Astrocyte of the spinal cord (primary cell): ENCODE data around the gene ASTN2.

Experiments
- DNase-seq: peaks from one replicate; pipeline ENCODE4 v3.0.0; 2011; ENCODE audit warnings: low read depth, low spot score
- H3K4me3 ChIP-seq: 2 replicates; pipeline ENCODE4 v1.5.1; 2011; ENCODE audit warnings: low read depth, mild to moderate bottlenecking, low read length, moderate library complexity
- in situ Hi-C: cut with HindIII; loops from 2 replicates; pipeline ENCODE4 v1.10.0; 2017; ENCODE audit warnings: low sequenced_read_pairs
- TF ChIP-seq, protein P1 (sequence below): IDR thresholded peaks from 2 replicates; pipeline ENCODE4 v1.5.1; 2012; ENCODE audit warnings: low read depth, mild to moderate bottlenecking, low read length, inconsistent platforms

ASTN2 gene

DNA sequence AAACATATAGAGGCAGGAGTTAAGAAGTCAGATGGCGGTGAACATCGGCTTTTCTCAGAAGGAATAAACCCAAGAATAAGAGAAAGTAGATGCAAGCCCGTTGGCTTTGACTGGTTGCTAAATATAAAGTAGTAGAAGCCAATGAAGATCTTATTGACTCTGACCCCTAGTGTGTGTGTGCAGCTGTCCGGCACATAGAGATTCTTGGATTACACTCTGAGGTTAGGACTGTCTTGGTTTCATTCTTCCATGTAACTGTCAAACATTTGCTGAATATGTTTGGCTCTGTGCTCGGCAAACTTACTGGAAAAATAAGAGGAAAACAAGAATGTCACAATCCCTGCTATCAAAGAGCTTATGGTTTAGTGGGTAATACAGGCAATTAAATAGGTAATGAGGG is 54.9 kb downstream of the ASTN2 start:
- DNase-seq: no peak
- no peak overlapping the region for H3K4me3 ChIP-seq
- TF ChIP-seq, protein P1, sequence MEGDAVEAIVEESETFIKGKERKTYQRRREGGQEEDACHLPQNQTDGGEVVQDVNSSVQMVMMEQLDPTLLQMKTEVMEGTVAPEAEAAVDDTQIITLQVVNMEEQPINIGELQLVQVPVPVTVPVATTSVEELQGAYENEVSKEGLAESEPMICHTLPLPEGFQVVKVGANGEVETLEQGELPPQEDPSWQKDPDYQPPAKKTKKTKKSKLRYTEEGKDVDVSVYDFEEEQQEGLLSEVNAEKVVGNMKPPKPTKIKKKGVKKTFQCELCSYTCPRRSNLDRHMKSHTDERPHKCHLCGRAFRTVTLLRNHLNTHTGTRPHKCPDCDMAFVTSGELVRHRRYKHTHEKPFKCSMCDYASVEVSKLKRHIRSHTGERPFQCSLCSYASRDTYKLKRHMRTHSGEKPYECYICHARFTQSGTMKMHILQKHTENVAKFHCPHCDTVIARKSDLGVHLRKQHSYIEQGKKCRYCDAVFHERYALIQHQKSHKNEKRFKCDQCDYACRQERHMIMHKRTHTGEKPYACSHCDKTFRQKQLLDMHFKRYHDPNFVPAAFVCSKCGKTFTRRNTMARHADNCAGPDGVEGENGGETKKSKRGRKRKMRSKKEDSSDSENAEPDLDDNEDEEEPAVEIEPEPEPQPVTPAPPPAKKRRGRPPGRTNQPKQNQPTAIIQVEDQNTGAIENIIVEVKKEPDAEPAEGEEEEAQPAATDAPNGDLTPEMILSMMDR: no peak
- in situ Hi-C loops: no loop called here

DNA sequence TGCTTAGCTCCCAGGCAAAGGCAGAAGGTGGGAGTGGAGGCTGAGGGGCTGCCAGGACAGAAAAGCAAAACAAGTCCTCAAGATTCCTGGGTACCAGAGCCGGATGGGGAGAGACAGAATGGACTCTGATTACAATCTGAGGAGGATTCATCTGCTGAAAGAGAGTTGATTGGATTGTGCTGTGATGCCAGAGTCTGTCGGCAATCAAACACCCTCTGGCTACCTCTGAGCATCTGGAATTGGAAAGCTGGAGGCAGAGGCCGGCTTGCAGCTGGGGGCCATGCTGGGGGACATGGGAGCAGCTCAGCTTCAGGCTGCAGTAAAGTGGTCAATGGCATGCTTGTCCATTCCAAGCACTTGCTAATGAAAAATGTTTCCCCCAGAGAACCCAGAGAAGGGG is 59.3 kb downstream of the ASTN2 start:
- H3K4me3 ChIP-seq: no peak overlapping the region
- no peak for DNase-seq
- TF ChIP-seq, protein P1: no peak
- in situ Hi-C loops: no loop called here

DNA sequence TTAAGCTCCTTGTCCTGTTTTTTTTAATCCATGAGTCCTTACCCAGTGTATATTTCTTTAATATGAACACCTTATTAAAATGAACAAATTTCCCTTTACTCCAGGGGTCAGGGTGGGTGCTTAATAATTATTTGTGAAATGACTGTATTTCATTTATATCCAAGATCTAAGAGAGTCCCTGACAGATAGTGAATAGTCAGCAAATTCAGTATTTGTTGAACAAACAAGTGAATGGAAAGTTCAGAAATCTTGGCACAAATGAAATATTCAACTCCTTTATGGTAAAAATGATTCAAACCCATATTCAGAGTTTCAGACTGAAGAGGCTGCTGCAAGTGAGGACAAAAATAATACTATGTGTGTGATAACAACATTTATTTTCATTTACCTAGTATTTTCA is 59.9 kb downstream of the ASTN2 start:
- DNase-seq: no peak
- H3K4me3 ChIP-seq: no peak overlapping the region
- TF ChIP-seq, protein P1: no peak
- in situ Hi-C loops: no loop called here

DNA sequence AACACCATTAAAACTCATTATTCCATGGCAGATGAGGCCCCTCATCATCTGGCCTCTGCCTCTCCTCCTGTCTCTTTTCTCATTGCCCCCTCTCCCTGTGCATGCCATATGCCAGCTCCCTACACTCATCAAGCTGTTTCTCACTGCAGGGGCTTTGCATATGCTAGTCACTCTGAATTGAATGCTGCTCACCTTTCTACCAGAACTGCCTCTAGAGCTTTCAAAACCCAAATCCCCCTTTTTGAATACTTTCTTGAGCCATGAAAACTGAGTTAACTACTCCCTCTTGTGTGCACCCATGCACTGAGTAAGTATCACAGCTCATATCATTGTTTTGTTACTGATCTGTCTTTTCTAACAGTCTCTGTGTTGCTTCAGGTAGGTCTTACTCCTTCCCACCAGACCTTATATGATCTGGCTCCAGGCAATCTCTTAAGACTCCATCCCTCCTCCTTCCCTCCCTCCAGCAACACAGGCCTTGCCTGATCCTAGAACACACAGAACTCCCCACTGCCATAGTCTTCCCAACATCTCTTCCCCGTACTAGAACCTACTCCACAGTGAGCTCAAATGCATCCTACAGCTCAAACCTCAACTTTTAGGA is 60.5 kb downstream of the ASTN2 start:
- TF ChIP-seq, protein P1: no peak
- in situ Hi-C loops: no loop called here

DNA sequence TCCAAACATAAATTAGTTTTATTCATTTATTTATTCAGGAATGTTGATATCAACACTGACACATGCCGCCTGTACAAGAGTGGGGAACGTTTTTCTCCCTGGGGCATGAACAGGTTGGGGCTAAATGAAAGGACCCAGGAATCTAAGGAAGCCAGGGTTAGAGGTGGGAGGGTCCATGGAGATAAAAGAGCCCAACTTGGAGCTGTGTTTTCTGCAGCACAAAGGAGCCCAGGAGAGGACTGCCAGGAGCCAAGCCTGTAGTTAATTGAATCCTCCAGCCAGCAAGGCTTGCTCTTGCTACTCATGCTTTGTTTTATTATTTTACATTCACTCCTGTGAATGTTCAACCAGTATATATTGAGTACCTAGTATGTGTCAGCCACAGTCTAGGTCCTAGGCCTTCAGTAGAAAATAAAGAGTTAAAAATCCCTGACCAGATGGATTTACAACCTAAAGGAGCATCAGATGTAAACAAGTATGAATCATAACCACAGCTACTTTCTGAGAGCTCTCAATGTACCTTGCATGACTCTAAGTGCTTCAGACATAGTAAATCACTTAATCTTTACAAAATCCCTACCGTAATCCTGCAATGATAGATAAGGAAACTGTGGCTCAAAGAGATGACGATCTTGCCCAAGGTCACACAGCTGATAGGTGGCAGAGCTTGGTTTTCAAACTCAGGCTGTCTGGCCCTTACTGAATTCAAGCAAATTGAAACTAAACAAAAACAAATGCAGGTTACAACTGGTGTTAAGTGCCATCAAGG is 69.8 kb downstream of the ASTN2 start:
- TF ChIP-seq, protein P1: no peak
- DNase-seq: no peak
- in situ Hi-C loops: no loop called here
- no peak overlapping the region for H3K4me3 ChIP-seq

More for the DNA sequence above, 60.5 kb downstream of the ASTN2 start:
- no peak for DNase-seq
- no peak overlapping the region for H3K4me3 ChIP-seq

DNA sequence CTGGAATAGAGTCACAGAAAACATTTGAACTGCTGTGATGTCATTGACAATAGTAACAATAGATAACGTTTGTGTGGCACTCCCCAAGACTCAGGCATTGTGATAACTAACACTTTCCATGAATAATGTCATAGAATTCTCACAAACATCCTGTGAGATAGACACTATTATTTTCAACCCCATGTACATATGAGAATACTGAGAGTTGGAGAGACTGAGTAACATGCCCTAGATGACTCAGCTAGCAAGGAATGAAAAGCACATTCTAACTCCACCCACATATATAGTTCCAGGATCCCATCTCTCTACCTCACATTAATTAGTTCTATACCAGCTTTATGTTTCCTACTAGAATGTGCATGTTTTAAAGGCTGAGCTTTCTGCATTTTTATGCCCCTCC is 71.4 kb downstream of the ASTN2 start:
- in situ Hi-C loops: no loop called here
- no peak overlapping the region for H3K4me3 ChIP-seq
- DNase-seq: peak; percentile 1
- TF ChIP-seq, protein P1: no peak
